HS-5 (cell line): ENCODE results near the gene AKR1C1.
"Not testable (repeated sequence)": the region's sequence is repeated elsewhere in the genome, so short reads cannot be mapped to it uniquely, and the experiment has no call there.

Source experiments
- DNase-seq: peaks from one replicate; pipeline ENCODE4 v3.0.0-alpha.2; 2012; ENCODE audit warnings: low read depth

The AKR1C1 gene

DNA sequence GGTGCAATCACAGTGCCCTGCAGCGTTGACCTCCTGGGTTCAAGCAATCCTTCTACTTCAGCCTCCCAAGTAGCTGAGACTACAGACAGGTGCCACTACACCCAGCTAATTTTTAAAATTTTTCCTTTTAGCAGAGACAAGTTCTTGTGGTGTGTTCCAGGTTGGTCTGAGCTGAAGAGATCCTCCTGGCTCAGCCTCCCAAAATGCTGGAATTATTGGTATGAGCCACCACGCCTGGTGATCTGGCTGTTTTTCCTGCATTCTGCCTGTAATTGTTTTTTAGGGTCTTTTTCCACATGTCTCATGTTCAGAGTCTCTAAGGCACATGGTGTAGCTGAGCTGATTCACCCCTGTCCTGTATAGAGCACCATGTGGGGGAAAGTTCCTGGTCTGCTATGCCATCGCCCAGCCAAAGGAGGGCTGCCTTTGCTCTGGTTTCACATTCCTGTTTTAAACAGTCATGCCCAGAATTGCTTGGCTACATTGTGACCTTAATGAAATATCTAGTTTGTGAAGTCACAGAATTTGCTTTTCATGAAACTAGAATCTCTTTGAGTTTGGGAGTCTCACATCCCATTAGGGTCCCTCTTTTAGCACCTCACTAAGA, 55.6 kb downstream of the AKR1C1 start:
- not testable (repeated sequence) for DNase-seq

DNA sequence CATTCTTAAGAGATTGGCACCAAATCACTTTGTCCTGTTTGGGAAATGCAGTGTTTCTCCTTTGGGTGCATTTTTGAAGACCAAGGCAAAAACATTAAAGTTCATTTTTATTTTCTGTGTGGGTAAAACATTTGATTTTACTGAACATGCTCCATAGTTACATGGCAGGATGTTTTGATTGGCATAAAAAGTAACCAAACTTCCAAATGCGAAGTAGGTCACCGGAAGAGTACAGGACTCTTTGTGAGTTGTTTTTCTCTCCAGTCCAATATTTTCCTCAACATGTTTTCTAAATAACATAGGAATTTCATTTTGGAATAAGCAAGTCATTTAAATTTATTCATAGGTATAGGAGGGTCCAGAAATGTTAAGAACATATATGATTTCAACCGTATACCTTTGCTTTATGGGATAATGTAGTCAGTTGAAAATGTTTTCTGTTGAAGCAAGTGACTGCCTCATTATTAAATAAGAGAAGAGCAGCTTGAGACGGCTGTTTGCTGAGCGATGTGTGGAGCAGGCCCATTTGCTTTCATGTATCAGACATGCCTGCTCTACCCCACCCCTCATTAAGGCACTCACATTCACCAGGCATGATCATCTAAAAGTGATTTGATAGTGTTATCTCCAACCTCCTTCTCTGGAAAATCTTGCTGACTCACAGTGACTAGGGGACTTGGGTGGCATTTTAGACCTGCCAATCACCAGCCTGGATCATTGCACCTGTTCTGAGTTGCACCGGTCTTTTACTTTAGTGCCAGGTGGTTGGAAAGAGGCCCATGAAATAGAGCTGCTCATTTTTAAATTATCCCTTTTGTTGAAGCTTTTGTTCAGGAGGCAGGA, 56.8 kb downstream of the AKR1C1 start:
- DNase-seq, result not testable (repeated sequence)

DNA sequence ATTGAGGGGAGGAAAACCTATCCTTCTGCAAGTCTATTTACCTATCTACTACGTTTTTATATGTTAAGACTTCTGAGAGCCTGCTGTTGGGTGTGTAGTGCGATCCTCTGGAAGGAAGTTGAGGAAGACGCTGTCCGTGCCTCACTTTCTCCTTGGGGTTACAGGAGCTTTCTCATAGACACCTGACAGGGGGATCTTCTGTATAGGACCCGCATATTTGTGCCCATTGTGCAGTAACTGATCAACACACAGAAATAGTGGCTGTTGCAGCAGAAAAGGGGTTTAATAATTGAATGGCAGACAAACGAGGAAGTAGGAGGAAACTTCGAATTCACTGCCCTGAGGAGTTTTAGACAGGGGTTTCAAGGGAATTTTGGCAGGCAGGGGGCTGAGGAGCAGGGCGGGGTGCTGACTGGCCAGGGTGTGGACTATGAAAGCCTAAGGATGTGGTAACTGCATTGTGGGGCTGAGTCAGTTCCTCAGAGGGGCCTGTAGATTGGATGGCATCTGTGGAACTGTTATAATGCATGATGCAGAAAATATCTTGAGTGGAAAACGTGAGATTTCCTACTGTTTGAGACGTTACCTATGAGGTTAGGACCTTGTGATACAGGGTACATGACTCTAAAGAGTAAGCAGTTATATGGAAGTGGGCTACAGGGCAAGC, 58.5 kb downstream of the AKR1C1 start:
- not testable (repeated sequence) for DNase-seq

GRCh38 chr10:5023177-5023805, 60.1 kb downstream of the AKR1C1 start:
- no peak for DNase-seq

- DNase-seq, result not testable (repeated sequence)
Observed at GRCh38 chr10:5025461-5025881, 62.3 kb downstream of the AKR1C1 start.

- no peak for DNase-seq
Observed at GRCh38 chr10:5030989-5031388, 67.8 kb downstream of the AKR1C1 start.

DNA sequence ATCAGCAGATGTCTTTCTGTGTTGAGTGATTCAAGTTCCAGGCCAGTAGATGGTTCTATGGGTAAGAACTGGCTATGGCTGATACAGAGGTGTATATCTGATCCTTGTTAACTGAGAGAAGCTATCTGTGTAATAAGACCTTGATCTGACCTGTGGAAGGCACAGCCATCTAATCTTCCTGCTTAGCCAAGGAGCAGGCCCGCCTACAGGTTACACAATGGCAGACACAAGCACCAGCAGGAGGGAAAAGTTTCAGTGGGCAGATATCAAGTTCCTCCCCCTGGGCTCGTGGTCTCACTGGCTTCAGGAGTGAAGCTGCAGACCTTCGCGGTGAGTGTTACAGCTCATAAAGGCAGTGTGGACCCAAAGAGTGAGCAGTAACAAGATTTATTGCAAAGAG, 68.4 kb downstream of the AKR1C1 start:
- not testable (repeated sequence) for DNase-seq

GRCh38 chr10:5032444-5032843, 69.2 kb downstream of the AKR1C1 start:
- not testable (repeated sequence) for DNase-seq
